Body of pancreas (tissue), 4 donors: ENCODE data around the gene ADGRB2.

Source experiments
- CTCF ChIP-seq, 7 experiments: fragments of 450-650 bp in 4 of 7; fragments of 200-600 bp in 3 of 7; sonication (generic) in 3 of 7; IDR thresholded peaks; one replicate each; pipeline ENCODE4 v1.5.1; 2016 to 2019; ENCODE audit warnings: antibody characterized with exemption in 7 of 7
- POLR2A ChIP-seq, 3 donors: fragments of 450-650 bp; IDR thresholded peaks; one replicate each; pipeline ENCODE4 v1.6.1; 2016; ENCODE audit warnings: antibody characterized with exemption in 3 of 3, mild to moderate bottlenecking in 2 of 3

GRCh38 chr1:31742462-31743212 lies 21.5 kb downstream of the ADGRB2 start:
- TF ChIP-seq CTCF (IDR thresholded peaks at IDR 0.05) (no peak), POLR2A (IDR thresholded peaks at IDR 0.05) (no peak)
